Keratinocyte (primary cell): Measurements from ENCODE around the gene ALG14. TPM values are rescaled to one million over a fixed set of nuclear protein-coding genes. Genes with fewer than 3 reads are reported as not detected.

ENCODE experiments used
- DNase-seq: peaks from one replicate; pipeline ENCODE4 v3.0.0-alpha.2; 2011; ENCODE audit warnings: low read depth, missing footprints, low spot score
- FAIRE-seq: peaks from 2 replicates; lab custom pipeline; 2011; peaks lifted over from hg19 to GRCh38; lab: Jason Lieb, UNC
- H2AFZ ChIP-seq: 2 replicates; pipeline ENCODE4 v1.6.0; 2012; ENCODE audit warnings: low read length, control low read depth, inconsistent platforms; ENCODE audit not compliant: control insufficient read depth
- H3K27ac ChIP-seq: 2 replicates; pipeline ENCODE4 v1.5.1; 2011; ENCODE audit warnings: low read length; ENCODE audit not compliant: control insufficient read depth, insufficient read depth
- H3K27me3 ChIP-seq: 3 replicates; pipeline ENCODE4 v1.6.0; 2011; ENCODE audit warnings: low read length; ENCODE audit not compliant: control insufficient read depth, insufficient read depth; ENCODE audit errors: extremely low read depth
- H3K36me3 ChIP-seq, 2 experiments: 2 replicates in 1 of 2; 3 replicates in 1 of 2; pipeline ENCODE4 v1.5.1; 2011; ENCODE audit warnings: low read length in 2 of 2, mild to moderate bottlenecking in 1 of 2; ENCODE audit not compliant: control insufficient read depth in 2 of 2, insufficient read depth in 2 of 2; ENCODE audit errors: extremely low read depth in 1 of 2
- H3K4me1 ChIP-seq: 3 replicates; pipeline ENCODE4 v1.5.1; 2011; ENCODE audit warnings: low read length; ENCODE audit not compliant: control insufficient read depth, insufficient read depth; ENCODE audit errors: extremely low read depth
- H3K4me2 ChIP-seq: 3 replicates; pipeline ENCODE4 v1.6.0; 2011; ENCODE audit warnings: low read depth, low read length; ENCODE audit not compliant: control insufficient read depth, insufficient read depth; ENCODE audit errors: extremely low read depth
- H3K4me3 ChIP-seq, 3 experiments: fragments of 200-600 bp in 1 of 3; sonication (generic) in 1 of 3; 2 replicates in 2 of 3; 3 replicates in 1 of 3; pipeline ENCODE4 v1.5.1; 2011 to 2016; ENCODE audit warnings: low read length in 3 of 3, mild to moderate bottlenecking in 3 of 3, control low read depth in 2 of 3, inconsistent platforms in 1 of 3, low read depth in 1 of 3, mixed read lengths in 1 of 3, mixed run types in 1 of 3, moderate library complexity in 1 of 3; ENCODE audit not compliant: control insufficient read depth in 2 of 3, insufficient read depth in 2 of 3; ENCODE audit errors: extremely low read depth in 1 of 3
- H3K79me2 ChIP-seq: 2 replicates; pipeline ENCODE4 v1.6.0; 2012; ENCODE audit warnings: low read length; ENCODE audit not compliant: control insufficient read depth, insufficient read depth
- H3K9ac ChIP-seq: 3 replicates; pipeline ENCODE4 v1.6.0; 2011; ENCODE audit warnings: low read length; ENCODE audit not compliant: control insufficient read depth, insufficient read depth; ENCODE audit errors: extremely low read depth
- H3K9me1 ChIP-seq: 3 replicates; pipeline ENCODE4 v1.6.0; 2011; ENCODE audit warnings: low read length; ENCODE audit not compliant: control insufficient read depth, insufficient read depth; ENCODE audit errors: extremely low read depth
- H3K9me3 ChIP-seq: 2 replicates; pipeline ENCODE4 v1.5.1; 2012; ENCODE audit warnings: low read depth, low read length; ENCODE audit not compliant: control insufficient read depth
- H4K20me1 ChIP-seq: 3 replicates; pipeline ENCODE4 v1.6.0; 2011; ENCODE audit warnings: low read length; ENCODE audit not compliant: control insufficient read depth, insufficient read depth; ENCODE audit errors: extremely low read depth
- CTCF ChIP-seq, 3 experiments: IDR thresholded peaks in 1 of 3; conservative IDR thresholded peaks in 1 of 3; optimal IDR thresholded peaks in 1 of 3; 2 replicates in 2 of 3; 3 replicates in 1 of 3; pipeline versions ENCODE3 to v1.5.1; 2011; ENCODE audit warnings: low read length in 3 of 3, mild to moderate bottlenecking in 3 of 3, moderate library complexity in 2 of 3, control low read depth in 1 of 3, inconsistent platforms in 1 of 3; ENCODE audit not compliant: insufficient read depth in 2 of 3; ENCODE audit errors: extremely low read depth in 1 of 3
- EZH2 ChIP-seq: IDR thresholded peaks from one replicate; pipeline ENCODE4 v1.6.1; 2012; ENCODE audit warnings: inconsistent platforms, mild to moderate bottlenecking, low read length, moderate library complexity
- dilution Hi-C: fragments of 300-500 bp; cut with MboI; formaldehyde crosslinking; loops from one replicate; pipeline ENCODE4 v1.7.0; 2020; ENCODE audit warnings: low sequenced_read_pairs; ENCODE audit not compliant: extremely low pct_ligation_motif_present
- polyA plus RNA-seq, 5 experiments: library from polyadenylated mRNA; depleted of rRNA in 3 of 5; stranded (reverse) in 3 of 5; stranded (forward) in 1 of 5; unstranded in 1 of 5; fragments of >200 nt; gene quantifications; 1 replicate in 1 of 5; 2 replicates in 3 of 5; 3 replicates in 1 of 5; pipeline versions ENCODE4 v1.2.1 to v1.2.3, GENCODE V29; 2011 to 2012; ENCODE audit warnings: missing spikeins in 2 of 5, low read depth in 1 of 5, low replicate concordance in 1 of 5

Gene ALG14
- polyA plus RNA-seq, 1 donor (not counting 4 experiments of a cell fraction or from before 2014, with no cell fraction given) = 4.6 TPM

GRCh38 chr1:95080446-95080845 is 7.7 kb upstream of the ALG14 start:
- Histone ChIP-seq H2AFZ (no peak overlapping the region), H3K4me2 (no peak overlapping the region), H3K27me3 (peaks cover 7% of the 10 kb centered on the region), H4K20me1 (no peaks in the 10 kb centered on the region), H3K27ac (no peak overlapping the region), H3K9me1 (no peaks in the 10 kb centered on the region), H3K4me3 (no peak overlapping the region), H3K9ac (no peak overlapping the region), H3K9me3 (no peaks in the 10 kb centered on the region), H3K4me1 (no peaks in the 10 kb centered on the region), H3K36me3 (no peaks in the 10 kb centered on the region), H3K79me2 (no peaks in the 10 kb centered on the region)
- FAIRE-seq (no peak), DNase-seq (no peak)
- dilution Hi-C loops = no loop called here
- no peak for TF ChIP-seq EZH2

- Histone ChIP-seq H3K9me1 (no peaks in the 10 kb centered on the region), H2AFZ (no peak overlapping the region), H3K4me2 (no peak overlapping the region), H3K4me1 (peaks cover 7% of the 10 kb centered on the region), H3K36me3 (no peaks in the 10 kb centered on the region), H3K27me3 (peaks cover 7% of the 10 kb centered on the region), H3K9ac (no peak overlapping the region), H3K9me3 (no peaks in the 10 kb centered on the region), H4K20me1 (no peaks in the 10 kb centered on the region), H3K27ac (no peak overlapping the region), H3K79me2 (no peaks in the 10 kb centered on the region), H3K4me3 (no peak overlapping the region)
- no peak for DNase-seq
- TF ChIP-seq CTCF (optimal IDR thresholded peaks at IDR 0.05 in 1 of 3, IDR thresholded peaks at IDR 0.05 in 1 of 3, conservative IDR thresholded peaks at IDR 0.05 in 1 of 3; ENCODE audit: extremely low read depth in 1 of 3, insufficient read depth in 2 of 3, low read length in 3 of 3) (no peak), EZH2 (no peak)
- dilution Hi-C loops = no loop called here
- FAIRE-seq = no peak
Observed at GRCh38 chr1:95076034-95076433, 3.3 kb upstream of the ALG14 start.

GRCh38 chr1:95073446-95073845 is 695 bp upstream of the ALG14 start:
- Histone ChIP-seq H3K27ac (peak overlapping the region; percentile 82), H3K9ac (peak overlapping the region; percentile 80), H2AFZ (peak overlapping the region; percentile 99), H3K9me3 (no peaks in the 10 kb centered on the region), H3K79me2 (no peaks in the 10 kb centered on the region), H3K4me2 (peak overlapping the region; percentile 97), H3K9me1 (no peaks in the 10 kb centered on the region), H3K4me3 (peak overlapping the region; percentile 72 to 87 (median 82)), H4K20me1 (no peaks in the 10 kb centered on the region), H3K4me1 (peaks cover 7% of the 10 kb centered on the region), H3K36me3 (no peaks in the 10 kb centered on the region), H3K27me3 (no peaks in the 10 kb centered on the region)
- no peak for FAIRE-seq
- no peak for DNase-seq
- TF ChIP-seq CTCF (optimal IDR thresholded peaks at IDR 0.05 in 1 of 3, IDR thresholded peaks at IDR 0.05 in 1 of 3, conservative IDR thresholded peaks at IDR 0.05 in 1 of 3; ENCODE audit: extremely low read depth in 1 of 3, insufficient read depth in 2 of 3, low read length in 3 of 3) = no peak
- TF ChIP-seq EZH2 = no peak
- dilution Hi-C loops = no loop called here
